SK-N-SH (cell line): ENCODE results near the gene GPANK1. TPM values are rescaled to one million over a fixed set of nuclear protein-coding genes. Genes with fewer than 3 reads are reported as not detected.

Source experiments
- CTCF ChIA-PET: fragments of 300-600, 350-600 bp; formaldehyde crosslinking; extraction: SDS; loops from one replicate; lab custom pipeline; 2021; lab: Yijun Ruan, JAX
- POLR2A ChIA-PET: fragments of 350-600 bp; sonication (Branson Sonifier 250); formaldehyde crosslinking; extraction: SDS; loops from one replicate; lab custom pipeline; 2020; ENCODE audit warnings: antibody characterized with exemption, inconsistent platforms; lab: Yijun Ruan, JAX
- DNase-seq: peaks from one replicate; pipeline ENCODE4 v3.0.0; 2012
- H2AFZ ChIP-seq: fragments of 200-600 bp; sonication (generic); 2 replicates; pipeline ENCODE4 v1.8.1; 2016; ENCODE audit warnings: antibody characterized with exemption, mild to moderate bottlenecking, low read depth
- H3F3A ChIP-seq: fragments of 200-600 bp; sonication (generic); replicated peaks from 2 replicates; pipeline ENCODE3; 2016; ENCODE audit warnings: antibody characterized with exemption, mild to moderate bottlenecking; ENCODE audit not compliant: insufficient read depth
- H3K27ac ChIP-seq, 2 experiments: fragments of 200-500 bp in 1 of 2; fragments of 200-600 bp in 1 of 2; sonication (Bioruptor generic) in 1 of 2; sonication (generic), shearing (Covaris generic) in 1 of 2; 2 replicates each; pipeline versions ENCODE4 v1.5.1 to v1.6.1; 2014 to 2016; ENCODE audit warnings: low read depth in 2 of 2, inconsistent platforms in 1 of 2, low read length in 1 of 2, mild to moderate bottlenecking in 1 of 2, mixed read lengths in 1 of 2
- H3K27me3 ChIP-seq: fragments of 200-600 bp; sonication (generic), shearing (Covaris generic); 2 replicates; pipeline ENCODE4 v1.6.1; 2016; ENCODE audit warnings: mixed run types; ENCODE audit not compliant: insufficient read depth
- H3K36me3 ChIP-seq, 2 experiments: fragments of 200-500 bp in 1 of 2; fragments of 200-600 bp in 1 of 2; sonication (Bioruptor generic) in 1 of 2; sonication (generic) in 1 of 2; replicated peaks in 1 of 2; 2 replicates each; pipeline versions ENCODE3 to v1.5.1; 2014 to 2016; ENCODE audit warnings: low read length in 1 of 2, mild to moderate bottlenecking in 1 of 2; ENCODE audit not compliant: insufficient read depth in 2 of 2, control insufficient read depth in 1 of 2
- H3K4me1 ChIP-seq, 2 experiments: fragments of 200-500 bp in 1 of 2; fragments of 200-600 bp in 1 of 2; sonication (Bioruptor generic) in 1 of 2; sonication (generic), shearing (Covaris generic) in 1 of 2; 2 replicates each; pipeline versions ENCODE4 v1.5.1 to v1.6.1; 2014 to 2016; ENCODE audit warnings: low read depth in 1 of 2, low read length in 1 of 2, mixed run types in 1 of 2; ENCODE audit not compliant: insufficient read depth in 2 of 2, control insufficient read depth in 1 of 2
- H3K4me2 ChIP-seq: fragments of 200-600 bp; sonication (generic), shearing (Covaris generic); 2 replicates; pipeline ENCODE4 v1.6.1; 2017; ENCODE audit warnings: mixed run types
- H3K4me3 ChIP-seq, 2 experiments: fragments of 200-500 bp in 1 of 2; fragments of 200-600 bp in 1 of 2; sonication (Bioruptor generic) in 1 of 2; sonication (generic), shearing (Covaris generic) in 1 of 2; 2 replicates each; pipeline versions ENCODE4 v1.5.1 to v1.8.1; 2014 to 2016; ENCODE audit warnings: low read depth in 2 of 2, inconsistent platforms in 1 of 2, low read length in 1 of 2, mild to moderate bottlenecking in 1 of 2, mixed read lengths in 1 of 2, moderate library complexity in 1 of 2
- H3K79me2 ChIP-seq: fragments of 200-600 bp; sonication (generic); 2 replicates; pipeline ENCODE4 v1.8.1; 2017; ENCODE audit warnings: mild to moderate bottlenecking; ENCODE audit not compliant: insufficient read depth
- H3K9ac ChIP-seq: fragments of 200-600 bp; sonication (generic); 2 replicates; pipeline ENCODE4 v1.6.1; 2017; ENCODE audit warnings: mixed run types
- H3K9me2 ChIP-seq: fragments of 200-600 bp; sonication (generic); 2 replicates; pipeline ENCODE4 v1.6.1; 2017; ENCODE audit warnings: mixed run types
- H3K9me3 ChIP-seq: fragments of 200-600 bp; sonication (generic); 2 replicates; pipeline ENCODE4 v1.6.1; 2017; ENCODE audit warnings: mixed run types, mild to moderate bottlenecking, moderate library complexity
- H4K20me1 ChIP-seq: fragments of 200-600 bp; sonication (generic); 2 replicates; pipeline ENCODE4 v1.6.1; 2017; ENCODE audit warnings: mild to moderate bottlenecking, mixed run types; ENCODE audit not compliant: insufficient read depth
- EP300 ChIP-seq, 2 experiments: IDR thresholded peaks; 2 replicates each; pipeline versions ENCODE4 v1.4.0 to v1.6.1; 2012; ENCODE audit warnings: borderline replicate concordance in 1 of 2, low read depth in 1 of 2, low read length in 1 of 2
- EZH2phosphoT487 ChIP-seq: fragments of 200-600 bp; sonication (generic); IDR thresholded peaks from 2 replicates; pipeline ENCODE4 v1.6.1; 2017; ENCODE audit warnings: low read depth, mixed run types, mild to moderate bottlenecking, antibody characterized with exemption, moderate library complexity, borderline replicate concordance
- FOSL2 ChIP-seq: IDR thresholded peaks from 2 replicates; pipeline ENCODE4 v1.4.0; 2012; ENCODE audit warnings: low read depth, mild to moderate bottlenecking, moderate library complexity, borderline replicate concordance
- FOXM1 ChIP-seq: IDR thresholded peaks from 2 replicates; pipeline ENCODE4 v1.4.0; 2012; ENCODE audit warnings: low read depth, mild to moderate bottlenecking
- GABPA ChIP-seq: IDR thresholded peaks from 2 replicates; pipeline ENCODE4 v1.4.0; 2012; ENCODE audit warnings: low read depth, mild to moderate bottlenecking
- JUND ChIP-seq: IDR thresholded peaks from 2 replicates; pipeline ENCODE4 v1.4.0; 2012
- MAX ChIP-seq: IDR thresholded peaks from 2 replicates; pipeline ENCODE4 v1.4.0; 2012; ENCODE audit warnings: low read depth
- MEF2A ChIP-seq: IDR thresholded peaks from 2 replicates; pipeline ENCODE4 v1.4.0; 2012; ENCODE audit warnings: low read depth, borderline replicate concordance
- NFIC ChIP-seq: IDR thresholded peaks from 2 replicates; pipeline ENCODE4 v1.4.0; 2012; ENCODE audit warnings: borderline replicate concordance
- POLR2AphosphoS5 ChIP-seq: IDR thresholded peaks from 2 replicates; pipeline ENCODE4 v1.6.1; 2012; ENCODE audit warnings: low read depth, low read length
- RAD21 ChIP-seq: IDR thresholded peaks from 2 replicates; pipeline ENCODE4 v1.6.1; 2012; ENCODE audit warnings: mild to moderate bottlenecking, low read length
- RCOR1 ChIP-seq: fragments of 150-350 bp; IDR thresholded peaks from 2 replicates; pipeline ENCODE4 v1.6.1; 2017; ENCODE audit warnings: antibody characterized with exemption, low read length
- RFX5 ChIP-seq: IDR thresholded peaks from 2 replicates; pipeline ENCODE4 v1.6.1; 2012; ENCODE audit warnings: mild to moderate bottlenecking, improper control_type of control experiment, low read length
- SIN3A ChIP-seq: IDR thresholded peaks from 2 replicates; pipeline ENCODE4 v1.6.1; 2012; ENCODE audit warnings: low read depth, mild to moderate bottlenecking, low read length, moderate library complexity, borderline replicate concordance
- TCF12 ChIP-seq: IDR thresholded peaks from 2 replicates; pipeline ENCODE4 v1.4.0; 2012
- TEAD4 ChIP-seq: IDR thresholded peaks from 2 replicates; pipeline ENCODE4 v1.4.0; 2012; ENCODE audit warnings: mild to moderate bottlenecking, borderline replicate concordance; ENCODE audit not compliant: insufficient read depth
- WGBS: methylation state at CpG from one replicate; pipeline ENCODE4 v1.1.6; 2017; ENCODE audit warnings: low lambda C conversion rate; 5-methylcytosine and 5-hydroxymethylcytosine counted together
- polyA plus RNA-seq, 3 experiments: library from polyadenylated mRNA; depleted of rRNA; stranded (reverse); fragments of >200 nt; gene quantifications; 2 replicates each; pipeline ENCODE4 v1.2.3, GENCODE V29; 2012
- TF ChIP-seq, protein P1 (sequence below): fragments of 150-350 bp; IDR thresholded peaks from 2 replicates; pipeline ENCODE4 v1.6.1; 2017; ENCODE audit warnings: antibody characterized with exemption, low read length, low read depth, borderline replicate concordance
- TF ChIP-seq, protein P2 (sequence below): fragments of 150-350 bp; IDR thresholded peaks from 2 replicates; pipeline ENCODE4 v1.6.1; 2016; ENCODE audit warnings: mild to moderate bottlenecking, low read depth, low read length
- TF ChIP-seq, protein P3 (sequence below): IDR thresholded peaks from 2 replicates; pipeline ENCODE4; 2012

Gene GPANK1
- polyA plus RNA-seq, 1 of the 3 experiments (the other 2 are of a cell fraction): 19.1 TPM

DNA sequence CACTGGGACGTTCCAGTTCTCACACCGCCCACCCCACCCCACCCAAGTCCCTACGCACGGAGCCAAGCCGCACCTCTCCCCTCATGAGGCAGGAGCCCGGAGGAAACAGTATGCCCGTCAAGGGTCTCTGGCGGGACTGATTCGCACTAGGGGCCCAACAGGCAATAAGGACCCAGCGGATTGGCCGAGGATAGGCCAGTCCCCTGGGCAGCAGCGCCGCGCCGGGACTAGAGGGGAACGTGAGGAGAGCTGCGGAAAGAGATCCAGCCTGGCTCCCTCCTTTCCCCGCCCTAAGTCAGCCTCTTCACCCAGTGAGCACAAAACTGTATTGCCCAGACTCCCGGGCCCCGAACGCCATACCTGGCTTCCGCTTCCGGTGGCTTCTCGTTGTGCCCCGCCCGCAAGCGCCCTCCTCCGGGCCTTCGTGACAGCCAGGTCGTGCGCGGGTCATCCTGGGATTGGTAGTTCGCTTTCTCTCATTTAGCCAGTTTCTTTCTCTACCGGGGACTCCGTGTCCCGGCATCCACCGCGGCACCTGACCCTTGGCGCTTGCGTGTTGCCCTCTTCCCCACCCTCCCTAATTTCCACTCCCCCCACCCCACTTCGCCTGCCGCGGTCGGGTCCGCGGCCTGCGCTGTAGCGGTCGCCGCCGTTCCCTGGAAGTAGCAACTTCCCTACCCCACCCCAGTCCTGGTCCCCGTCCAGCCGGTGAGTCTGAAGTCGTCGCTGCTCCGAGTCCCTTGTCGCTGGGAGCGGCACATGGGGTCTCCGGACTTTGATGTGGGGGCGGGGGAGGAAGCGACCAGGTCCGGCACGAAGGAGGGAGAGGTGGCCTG lies 922 bp upstream of the GPANK1 start, which contains the start of gene CSNK2B (continued):
- TF ChIP-seq RAD21 (no peak), MEF2A (no peak), EZH2phosphoT487 (no peak), MAX (peak; percentile 72), TEAD4 (no peak), FOSL2 (no peak), NFIC (no peak), RCOR1 (no peak)
- TF ChIP-seq, protein P1, sequence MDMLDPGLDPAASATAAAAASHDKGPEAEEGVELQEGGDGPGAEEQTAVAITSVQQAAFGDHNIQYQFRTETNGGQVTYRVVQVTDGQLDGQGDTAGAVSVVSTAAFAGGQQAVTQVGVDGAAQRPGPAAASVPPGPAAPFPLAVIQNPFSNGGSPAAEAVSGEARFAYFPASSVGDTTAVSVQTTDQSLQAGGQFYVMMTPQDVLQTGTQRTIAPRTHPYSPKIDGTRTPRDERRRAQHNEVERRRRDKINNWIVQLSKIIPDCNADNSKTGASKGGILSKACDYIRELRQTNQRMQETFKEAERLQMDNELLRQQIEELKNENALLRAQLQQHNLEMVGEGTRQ: peak; percentile 59
- TF ChIP-seq, protein P2, sequence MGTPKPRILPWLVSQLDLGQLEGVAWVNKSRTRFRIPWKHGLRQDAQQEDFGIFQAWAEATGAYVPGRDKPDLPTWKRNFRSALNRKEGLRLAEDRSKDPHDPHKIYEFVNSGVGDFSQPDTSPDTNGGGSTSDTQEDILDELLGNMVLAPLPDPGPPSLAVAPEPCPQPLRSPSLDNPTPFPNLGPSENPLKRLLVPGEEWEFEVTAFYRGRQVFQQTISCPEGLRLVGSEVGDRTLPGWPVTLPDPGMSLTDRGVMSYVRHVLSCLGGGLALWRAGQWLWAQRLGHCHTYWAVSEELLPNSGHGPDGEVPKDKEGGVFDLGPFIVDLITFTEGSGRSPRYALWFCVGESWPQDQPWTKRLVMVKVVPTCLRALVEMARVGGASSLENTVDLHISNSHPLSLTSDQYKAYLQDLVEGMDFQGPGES: no peak

DNA sequence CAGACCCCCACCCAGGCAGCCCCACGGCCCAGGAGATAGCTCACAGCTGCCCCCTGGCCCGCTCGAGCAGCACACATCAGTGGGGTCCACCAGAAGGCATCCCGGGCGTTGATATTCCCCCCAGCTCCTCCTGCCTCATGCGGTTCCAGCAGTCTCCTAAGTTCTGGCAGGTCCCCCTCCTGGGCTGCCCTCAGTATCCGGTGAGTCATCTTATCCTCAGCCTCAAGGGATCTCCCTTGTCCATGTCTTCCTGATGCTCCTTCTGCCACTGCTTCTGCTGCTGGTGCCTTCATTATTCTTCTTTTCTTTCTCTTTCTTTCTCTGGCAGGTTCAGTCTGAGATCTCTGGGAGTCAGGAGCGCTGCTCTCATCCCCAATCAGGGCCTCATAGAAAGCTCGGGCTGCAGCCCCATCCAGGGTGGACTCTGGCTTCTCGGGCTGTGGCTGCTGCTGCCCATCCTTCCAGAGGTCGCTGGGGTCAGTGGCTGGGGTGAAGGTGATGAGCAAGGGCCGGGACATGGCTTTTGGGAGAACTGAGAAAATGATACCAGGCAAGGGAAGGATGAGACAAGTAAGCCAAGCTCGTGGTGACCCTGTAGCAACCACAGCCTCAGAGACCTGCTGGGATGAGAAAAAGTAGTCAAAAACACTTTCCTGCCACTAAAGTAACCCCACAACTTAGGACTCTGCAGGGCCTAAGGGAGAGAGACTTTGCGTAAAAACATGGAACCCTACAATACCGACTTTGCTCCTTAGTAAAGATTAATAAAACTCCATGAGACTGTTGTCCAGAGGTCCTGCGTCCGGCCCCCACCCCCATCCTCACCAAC lies 622 bp downstream of the GPANK1 start:
- H3K27ac ChIP-seq: peak overlapping the region; percentile 87 to 92

More for the DNA sequence above, 622 bp downstream of the GPANK1 start:
- ChIA-PET POLR2A (interaction anchor here (0.8 to 1.9 kb wide), 7 partner anchors 11 to 199 kb away, joined by 3 to 20 read pairs (median 4); partner anchors contain the start of genes BAG6, LSM2 and NEU1), CTCF (interaction anchor here (0.6 to 2.8 kb wide), 13 partner anchors 9 to 166 kb away, joined by 3 to 10 read pairs (median 3); partner anchors contain the start of genes APOM, ATP6V1G2, BAG6 and LY6G5C)
- Histone ChIP-seq H2AFZ (peak overlapping the region; percentile 43; the same call in 1 of the 2 replicates), H3K79me2 (peaks cover 81% of the 10 kb centered on the region), H3K4me3 (peak overlapping the region; percentile 86 to 89), H3K9me2 (no peaks in the 10 kb centered on the region), H3K9me3 (no peaks in the 10 kb centered on the region), H3K9ac (peak overlapping the region; percentile 77), H3K27me3 (no peaks in the 10 kb centered on the region), H3K4me2 (peak overlapping the region; percentile 97), H3F3A (peaks cover 27% of the 10 kb centered on the region), H3K36me3 (peaks cover 32 to 38% of the 10 kb centered on the region in 2 experiments), H4K20me1 (peaks cover 4% of the 10 kb centered on the region; the same call in 1 of the 2 replicates), H3K4me1 (peaks cover 22 to 26% of the 10 kb centered on the region in 2 experiments; a peak in 3 of 4 replicates)
- no peak for DNase-seq
- TF ChIP-seq RFX5 (no peak), JUND (peak; percentile 62), FOSL2 (peak; percentile 80; the same call in 1 of the 2 replicates), EZH2phosphoT487 (no peak), POLR2AphosphoS5 (no peak), GABPA (peak; percentile 32; the same call in 1 of the 2 replicates), MAX (peak; percentile 72; the same call in 1 of the 2 replicates), SIN3A (0 out of 2 replicates have a peak, but pooled peaks have one; percentile 11), FOXM1 (no peak), TCF12 (peak; percentile 45), EP300 (IDR thresholded peaks at IDR 0.05; ENCODE audit: borderline replicate concordance in 1 of 2, low read depth in 1 of 2, low read length in 1 of 2) (peak in 1 of 2 experiments; percentile 30; a peak in 1 of 4 replicates)
- TF ChIP-seq, protein P3, sequence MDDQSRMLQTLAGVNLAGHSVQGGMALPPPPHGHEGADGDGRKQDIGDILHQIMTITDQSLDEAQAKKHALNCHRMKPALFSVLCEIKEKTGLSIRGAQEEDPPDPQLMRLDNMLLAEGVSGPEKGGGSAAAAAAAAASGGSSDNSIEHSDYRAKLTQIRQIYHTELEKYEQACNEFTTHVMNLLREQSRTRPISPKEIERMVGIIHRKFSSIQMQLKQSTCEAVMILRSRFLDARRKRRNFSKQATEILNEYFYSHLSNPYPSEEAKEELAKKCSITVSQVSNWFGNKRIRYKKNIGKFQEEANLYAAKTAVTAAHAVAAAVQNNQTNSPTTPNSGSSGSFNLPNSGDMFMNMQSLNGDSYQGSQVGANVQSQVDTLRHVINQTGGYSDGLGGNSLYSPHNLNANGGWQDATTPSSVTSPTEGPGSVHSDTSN: 0 out of 2 replicates have a peak, but pooled peaks have one; percentile 8
- WGBS: 8% methylated on average over 16 of the region's 17 CpGs
